H1 (cell line): ENCODE results near the gene CYP1B1. TPM values are rescaled to one million over a fixed set of nuclear protein-coding genes. Genes with fewer than 3 reads are reported as not detected.

Experiments used
- CTCF ChIA-PET: fragments of 300-600 bp; sonication (Branson Sonifier 250); formaldehyde crosslinking; loops from one replicate; lab custom pipeline; 2021; ENCODE audit not compliant: partially characterized antibody; lab: Charles Lee
- POLR2A ChIA-PET: fragments of 300-600 bp; sonication (Branson Sonifier 250); formaldehyde crosslinking; loops from one replicate; lab custom pipeline; 2021; ENCODE audit warnings: inconsistent platforms; ENCODE audit not compliant: partially characterized antibody; lab: Charles Lee
- DNase-seq, 2 experiments: peaks; one replicate each; pipeline versions ENCODE4 v3.0.0 to v3.0.0-alpha.2; 2010 to 2022; ENCODE audit warnings: low spot score in 2 of 2, low read depth in 1 of 2, mixed read lengths in 1 of 2
- FAIRE-seq: peaks from 2 replicates; lab custom pipeline; 2011; peaks lifted over from hg19 to GRCh38; lab: Jason Lieb, UNC
- H2AFZ ChIP-seq: 2 replicates; pipeline ENCODE4 v1.8.1; 2012; ENCODE audit warnings: low read length, inconsistent platforms
- H2AK5ac ChIP-seq: 2 replicates; pipeline ENCODE4 v1.6.1; 2013; ENCODE audit warnings: low read depth, low read length
- H2BK120ac ChIP-seq: replicated peaks from 2 replicates; pipeline ENCODE3; 2013; ENCODE audit warnings: low read depth, low read length, inconsistent platforms
- H2BK12ac ChIP-seq: 2 replicates; pipeline ENCODE4 v1.6.1; 2013; ENCODE audit warnings: low read depth, low read length
- H2BK15ac ChIP-seq: 2 replicates; pipeline ENCODE4 v1.6.1; 2013; ENCODE audit warnings: low read length
- H2BK20ac ChIP-seq: 2 replicates; pipeline ENCODE4 v1.6.1; 2013; ENCODE audit warnings: low read length
- H2BK5ac ChIP-seq: 2 replicates; pipeline ENCODE4 v1.6.1; 2013; ENCODE audit warnings: low read depth, low read length
- H3K14ac ChIP-seq: 2 replicates; pipeline ENCODE4 v1.6.1; 2013; ENCODE audit warnings: inconsistent platforms; ENCODE audit not compliant: insufficient read length
- H3K18ac ChIP-seq: 2 replicates; pipeline ENCODE4 v1.6.1; 2013; ENCODE audit warnings: low read length; ENCODE audit errors: extremely low read depth
- H3K23ac ChIP-seq: 2 replicates; pipeline ENCODE4 v1.6.1; 2013; ENCODE audit warnings: inconsistent platforms; ENCODE audit not compliant: insufficient read length
- H3K23me2 ChIP-seq: 2 replicates; pipeline ENCODE4 v1.6.1; 2013; ENCODE audit warnings: low read depth, low read length
- H3K27ac ChIP-seq: 2 replicates; pipeline ENCODE4 v1.6.1; 2011; ENCODE audit warnings: low read depth, low read length, inconsistent platforms
- H3K27me3 ChIP-seq, 4 experiments: replicated peaks in 1 of 4; 1 replicate in 1 of 4; 2 replicates in 3 of 4; pipeline versions ENCODE4 v1.6.1 to v1.8.1; 2011 to 2013; ENCODE audit warnings: low read length in 3 of 4, mild to moderate bottlenecking in 3 of 4, inconsistent platforms in 2 of 4, mixed read lengths in 2 of 4, moderate library complexity in 1 of 4; ENCODE audit not compliant: control insufficient read depth in 3 of 4, insufficient read depth in 3 of 4; ENCODE audit errors: extremely low read depth in 1 of 4
- H3K36me3 ChIP-seq, 4 experiments: 2 replicates each; pipeline versions ENCODE4 v1.6.1 to v1.8.1; 2011 to 2013; ENCODE audit warnings: mild to moderate bottlenecking in 4 of 4, low read length in 3 of 4, moderate library complexity in 2 of 4, control low read depth in 1 of 4, inconsistent platforms in 1 of 4; ENCODE audit not compliant: insufficient read depth in 4 of 4, control insufficient read depth in 2 of 4
- H3K4ac ChIP-seq: replicated peaks from 2 replicates; pipeline ENCODE3; 2013; ENCODE audit warnings: low read length, low read depth, mixed read lengths, inconsistent platforms; ENCODE audit not compliant: insufficient read length
- H3K4me1 ChIP-seq, 4 experiments: replicated peaks in 1 of 4; 1 replicate in 1 of 4; 2 replicates in 3 of 4; pipeline versions ENCODE4 v1.6.1 to v1.8.1; 2011 to 2013; ENCODE audit warnings: low read length in 3 of 4, inconsistent platforms in 2 of 4, mixed read lengths in 1 of 4; ENCODE audit not compliant: insufficient read depth in 4 of 4, control insufficient read depth in 3 of 4
- H3K4me2 ChIP-seq, 2 experiments: 2 replicates each; pipeline versions ENCODE4 v1.6.1 to v1.8.1; 2011 to 2013; ENCODE audit warnings: low read depth in 2 of 2, low read length in 2 of 2, control low read depth in 1 of 2, inconsistent platforms in 1 of 2, mild to moderate bottlenecking in 1 of 2; ENCODE audit not compliant: insufficient read depth in 1 of 2
- H3K4me3 ChIP-seq, 4 experiments: fragments of 200-600, 300-600 bp in 1 of 4; sonication (generic), shearing (Covaris generic), sonication (Bioruptor Twin) in 1 of 4; 2 replicates each; pipeline versions ENCODE4 v1.5.1 to v1.8.1; 2011 to 2016; ENCODE audit warnings: low read length in 4 of 4, low read depth in 3 of 4, control low read depth in 2 of 4, inconsistent platforms in 2 of 4, mild to moderate bottlenecking in 2 of 4, mixed read lengths in 1 of 4, moderate library complexity in 1 of 4; ENCODE audit not compliant: insufficient read depth in 2 of 4; ENCODE audit errors: extremely low read depth in 1 of 4
- H3K56ac ChIP-seq: replicated peaks from 2 replicates; pipeline ENCODE3; 2013; ENCODE audit warnings: low read depth, mild to moderate bottlenecking, mixed read lengths, low read length, inconsistent platforms; ENCODE audit not compliant: insufficient read length
- H3K79me1 ChIP-seq: 2 replicates; pipeline ENCODE4 v1.6.1; 2013; ENCODE audit warnings: low read depth, low read length, control low read depth
- H3K79me2 ChIP-seq, 2 experiments: 2 replicates each; pipeline versions ENCODE4 v1.6.1 to v1.8.1; 2012 to 2013; ENCODE audit warnings: low read length in 2 of 2, mild to moderate bottlenecking in 2 of 2, inconsistent platforms in 1 of 2; ENCODE audit not compliant: insufficient read depth in 2 of 2, control insufficient read depth in 1 of 2
- H3K9ac ChIP-seq, 4 experiments: replicated peaks in 1 of 4; 1 replicate in 1 of 4; 2 replicates in 3 of 4; pipeline versions ENCODE4 v1.6.1 to v1.8.1; 2011 to 2013; ENCODE audit warnings: low read depth in 3 of 4, low read length in 3 of 4, control low read depth in 2 of 4, mild to moderate bottlenecking in 2 of 4, moderate library complexity in 2 of 4, inconsistent platforms in 1 of 4; ENCODE audit errors: extremely low read depth in 1 of 4
- H3K9me3 ChIP-seq, 2 experiments: 2 replicates each; pipeline versions ENCODE4 v1.6.1 to v1.8.1; 2012 to 2013; ENCODE audit warnings: mild to moderate bottlenecking in 2 of 2, moderate library complexity in 2 of 2, control low read depth in 1 of 2, inconsistent platforms in 1 of 2, low read depth in 1 of 2, low read length in 1 of 2, mixed read lengths in 1 of 2; ENCODE audit not compliant: insufficient read depth in 2 of 2
- H4K20me1 ChIP-seq, 2 experiments: replicated peaks in 1 of 2; 2 replicates each; pipeline versions ENCODE3 to v1.8.1; 2011 to 2013; ENCODE audit warnings: inconsistent platforms in 2 of 2, low read length in 2 of 2, mild to moderate bottlenecking in 1 of 2; ENCODE audit not compliant: insufficient read depth in 2 of 2, control insufficient read depth in 1 of 2
- H4K5ac ChIP-seq: 2 replicates; pipeline ENCODE4 v1.6.1; 2013; ENCODE audit warnings: low read length, low read depth, mixed read lengths, inconsistent platforms; ENCODE audit not compliant: insufficient read length
- H4K8ac ChIP-seq: 2 replicates; pipeline ENCODE4 v1.8.0; 2013; ENCODE audit warnings: mild to moderate bottlenecking, moderate library complexity, low read length, inconsistent platforms; ENCODE audit not compliant: insufficient read depth; ENCODE audit errors: extremely low read depth
- H4K91ac ChIP-seq: replicated peaks from 2 replicates; pipeline ENCODE3; 2013; ENCODE audit warnings: low read length, mixed read lengths, inconsistent platforms; ENCODE audit not compliant: insufficient read length
- CEBPB ChIP-seq: IDR thresholded peaks from 2 replicates; pipeline ENCODE4 v1.6.1; 2012; ENCODE audit warnings: low read depth, low read length
- TBP ChIP-seq: IDR thresholded peaks from 2 replicates; pipeline ENCODE4 v1.6.1; 2011; ENCODE audit warnings: low read depth, low read length, improper control_type of control experiment
- WGBS, 2 experiments: shearing (Covaris generic) in 1 of 2; methylation state at CpG; one replicate each; pipeline versions ENCODE4 v1.1.6 to v1.1.7; 2013 to 2015; ENCODE audit warnings: low lambda C conversion rate in 2 of 2, mixed read lengths in 2 of 2, inconsistent platforms in 1 of 2, low coverage in 1 of 2, missing lambda C conversion rate in 1 of 2; ENCODE audit not compliant: insufficient replicate concordance in 2 of 2, insufficient coverage in 1 of 2, insufficient read length in 1 of 2; ENCODE audit errors: extremely low coverage in 1 of 2, missing lambda C conversion rate in 1 of 2; 5-methylcytosine and 5-hydroxymethylcytosine counted together
- polyA plus RNA-seq, 7 experiments: library from polyadenylated mRNA; depleted of rRNA in 3 of 7; stranded (reverse) in 5 of 7; unstranded in 2 of 7; fragments of >200 nt in 5 of 7; fragments of 200-250 nt in 2 of 7; gene quantifications; 1 replicate in 5 of 7; 2 replicates in 1 of 7; 4 replicates in 1 of 7; pipeline versions ENCODE4 v1.2.1 to v1.2.3, GENCODE V29; 2011 to 2013; ENCODE audit warnings: missing spikeins in 2 of 7, mixed read lengths in 2 of 7
- total RNA-seq: library from RNA; stranded (reverse); fragmentation: NEBNext Ultra II Directional; extraction: Animal tissue kit (Norgen Biotek cat#: 25700); gene quantifications from 2 replicates; pipeline ENCODE4 v1.2.1, GENCODE V29; 2021

The CYP1B1 gene
- total and polyA plus RNA-seq, 2 of the 8 experiments (the other 6 are each of a cell fraction or from before 2014, with no cell fraction given) = 1.3 to 5.7 TPM

GRCh38 chr2:38065502-38066135 lies 10.3 kb downstream of the CYP1B1 start:
- FAIRE-seq (no peak), DNase-seq (no peak)
- Histone ChIP-seq H3K79me1 (no peaks in the 10 kb centered on the region), H2BK12ac (0 out of 2 replicates have a peak overlapping the region, but pooled peaks have one; percentile 44), H3K27me3 (no peaks in the 10 kb centered on the region; a peak in 1 of 7 replicates), H3K27ac (no peak overlapping the region), H3K18ac (no peak overlapping the region), H3K56ac (no peak overlapping the region), H3K36me3 (no peaks in the 10 kb centered on the region), H3K4me3 (no peak overlapping the region), H3K4me2 (no peak overlapping the region), H3K23me2 (no peaks in the 10 kb centered on the region), H2AFZ (no peak overlapping the region), H4K5ac (no peak overlapping the region), H3K9me3 (no peaks in the 10 kb centered on the region), H2BK5ac (no peak overlapping the region), H3K23ac (no peak overlapping the region), H3K4me1 (no peaks in the 10 kb centered on the region), H3K9ac (no peak overlapping the region), H2BK20ac (no peak overlapping the region), H4K20me1 (no peaks in the 10 kb centered on the region), H2AK5ac (no peak overlapping the region), H2BK120ac (no peak overlapping the region), H3K14ac (no peak overlapping the region), H3K79me2 (no peaks in the 10 kb centered on the region), H4K8ac (no peak overlapping the region), H3K4ac (no peak overlapping the region), H2BK15ac (no peak overlapping the region), H4K91ac (no peak overlapping the region)
- TF ChIP-seq TBP (no peak), CEBPB (peak; percentile 58; the same call in 1 of the 2 replicates)
- ChIA-PET POLR2A (interaction anchor here (0.5 to 1.0 kb wide), 2 partner anchors 9 to 12 kb away, joined by 3 to 4 read pairs; no protein-coding TSS in a partner anchor), CTCF (interaction anchor here (1.3 to 1.4 kb wide), 2 partner anchors 10 to 28 kb away, joined by 5 to 6 read pairs; partner anchors contain the start of gene CYP1B1)
- 83% methylated on average over 6 of the region's 6 CpGs; no CpG with 5 or more reads in 1 of the 2 experiments for WGBS, 2 experiments
